ENCODE results near the gene BICC1.
"Not testable (repeated sequence)": the region's sequence is repeated elsewhere in the genome, so short reads cannot be mapped to it uniquely, and the experiment has no call there.

The BICC1 gene

GRCh38 chr10:58590152-58590840 is 77.6 kb downstream of the BICC1 start:
- H3K27ac ChIP-seq = no peak overlapping the region
- H3K4me1 ChIP-seq (ENCODE audit: low read depth, poor library complexity, severe bottlenecking) = no peaks in the 10 kb centered on the region
- H3K27me3 ChIP-seq (ENCODE audit: insufficient read depth, low read depth) = no peaks in the 10 kb centered on the region
- no peak overlapping the region for H3K9ac ChIP-seq
- no peak for TF ChIP-seq CTCF (conservative IDR thresholded peaks at IDR 0.05; ENCODE audit: low read depth, low read length)
- no peaks in the 10 kb centered on the region for H4K20me1 ChIP-seq (ENCODE audit: insufficient read depth)
- no peak overlapping the region for H3K4me2 ChIP-seq
- H3K79me2 ChIP-seq (ENCODE audit: insufficient read depth, low read depth) = no peaks in the 10 kb centered on the region
- no peak overlapping the region for H3K4me3 ChIP-seq (IDR thresholded peaks at IDR 0.05; ENCODE audit: insufficient read depth, low read depth, low read length)
- no peak overlapping the region for H2AFZ ChIP-seq (ENCODE audit: low read depth)
- no peaks in the 10 kb centered on the region for H3K36me3 ChIP-seq (ENCODE audit: insufficient read depth)

- no peak overlapping the region for H3K4me2 ChIP-seq
Measured at GRCh38 chr10:58590924-58591323, 78.3 kb downstream of the BICC1 start.

GRCh38 chr10:58593008-58593407 is 80.3 kb downstream of the BICC1 start:
- Histone ChIP-seq H3K27me3 (ENCODE audit: insufficient read depth, low read depth) (no peaks in the 10 kb centered on the region), H2AFZ (ENCODE audit: low read depth) (no peak overlapping the region), H3K9ac (no peak overlapping the region), H3K36me3 (ENCODE audit: insufficient read depth) (no peaks in the 10 kb centered on the region), H3K27ac (no peak overlapping the region), H3K4me2 (no peak overlapping the region), H4K20me1 (ENCODE audit: insufficient read depth) (no peaks in the 10 kb centered on the region), H3K4me1 (ENCODE audit: low read depth, poor library complexity, severe bottlenecking) (no peaks in the 10 kb centered on the region), H3K79me2 (ENCODE audit: insufficient read depth, low read depth) (no peaks in the 10 kb centered on the region), H3K4me3 (IDR thresholded peaks at IDR 0.05; ENCODE audit: insufficient read depth, low read depth, low read length) (no peak overlapping the region)
- TF ChIP-seq CTCF (conservative IDR thresholded peaks at IDR 0.05; ENCODE audit: low read depth, low read length) = no peak

More at GRCh38 chr10:58590924-58591323, 78.3 kb downstream of the BICC1 start:
- Histone ChIP-seq H3K27me3 (ENCODE audit: insufficient read depth, low read depth) (no peaks in the 10 kb centered on the region), H4K20me1 (ENCODE audit: insufficient read depth) (no peaks in the 10 kb centered on the region), H3K9ac (no peak overlapping the region), H2AFZ (ENCODE audit: low read depth) (no peak overlapping the region), H3K4me3 (IDR thresholded peaks at IDR 0.05; ENCODE audit: insufficient read depth, low read depth, low read length) (no peak overlapping the region), H3K4me1 (ENCODE audit: low read depth, poor library complexity, severe bottlenecking) (no peaks in the 10 kb centered on the region), H3K79me2 (ENCODE audit: insufficient read depth, low read depth) (no peaks in the 10 kb centered on the region), H3K27ac (no peak overlapping the region), H3K36me3 (ENCODE audit: insufficient read depth) (no peaks in the 10 kb centered on the region)
- no peak for TF ChIP-seq CTCF (conservative IDR thresholded peaks at IDR 0.05; ENCODE audit: low read depth, low read length)

- H3K79me2 ChIP-seq (ENCODE audit: insufficient read depth, low read depth); H3K4me1 ChIP-seq (ENCODE audit: low read depth, poor library complexity, severe bottlenecking); H3K4me2 ChIP-seq; H3K27ac ChIP-seq; H3K4me3 ChIP-seq (IDR thresholded peaks at IDR 0.05; ENCODE audit: insufficient read depth, low read depth, low read length); H3K9ac ChIP-seq; H2AFZ ChIP-seq (ENCODE audit: low read depth); H4K20me1 ChIP-seq (ENCODE audit: insufficient read depth); H3K36me3 ChIP-seq (ENCODE audit: insufficient read depth); H3K27me3 ChIP-seq (ENCODE audit: insufficient read depth, low read depth): not testable (repeated sequence)
Measured at GRCh38 chr10:58597211-58597610, 84.5 kb downstream of the BICC1 start.

GRCh38 chr10:58599927-58600553 is 87.4 kb downstream of the BICC1 start:
- Histone ChIP-seq H3K27me3 (ENCODE audit: insufficient read depth, low read depth) (no peaks in the 10 kb centered on the region), H3K27ac (no peak overlapping the region), H3K9ac (no peak overlapping the region), H4K20me1 (ENCODE audit: insufficient read depth) (no peaks in the 10 kb centered on the region), H3K4me3 (IDR thresholded peaks at IDR 0.05; ENCODE audit: insufficient read depth, low read depth, low read length) (no peak overlapping the region), H3K4me2 (no peak overlapping the region), H3K4me1 (ENCODE audit: low read depth, poor library complexity, severe bottlenecking) (no peaks in the 10 kb centered on the region), H3K36me3 (ENCODE audit: insufficient read depth) (no peaks in the 10 kb centered on the region), H3K79me2 (ENCODE audit: insufficient read depth, low read depth) (no peaks in the 10 kb centered on the region), H2AFZ (ENCODE audit: low read depth) (no peak overlapping the region)
- no peak for TF ChIP-seq CTCF (conservative IDR thresholded peaks at IDR 0.05; ENCODE audit: low read depth, low read length)

All from KMS-11 (cell line).